Endothelial cell of umbilical vein (primary cell): ENCODE data around the gene CCDC92B. TPM values are rescaled to one million over a fixed set of nuclear protein-coding genes. Genes with fewer than 3 reads are reported as not detected.
A peak's percentile ranks its signal among the peaks of the same experiment; 100 is the strongest.

Experiments
- BruUV-seq: library from RNA; stranded (reverse); fragments of 400-500 nt; replicated peaks from 2 replicates; lab custom pipeline; 2021; lab: Mats Ljungman, UMichigan
- CTCF ChIA-PET: fragments of 300-600, 350-600 bp; sonication (Branson Sonifier 250); formaldehyde crosslinking; loops from one replicate; lab custom pipeline; 2021; ENCODE audit warnings: antibody characterized with exemption, inconsistent platforms; lab: Charles Lee
- POLR2A ChIA-PET: fragments of 300-600, 350-600 bp; sonication (Branson Sonifier 250); formaldehyde crosslinking; loops from one replicate; lab custom pipeline; 2021; ENCODE audit warnings: antibody characterized with exemption, inconsistent platforms; lab: Charles Lee
- DNase-seq: peaks from one replicate; pipeline ENCODE4 v3.0.0-alpha.2; 2011; ENCODE audit warnings: low read depth, low spot score
- FAIRE-seq: peaks from 2 replicates; lab custom pipeline; 2011; peaks lifted over from hg19 to GRCh38; lab: Jason Lieb, UNC
- H2AFZ ChIP-seq: 2 replicates; pipeline ENCODE4 v1.6.0; 2012; ENCODE audit warnings: low read depth, low read length, control low read depth, inconsistent platforms
- H3K27ac ChIP-seq: 2 replicates; pipeline ENCODE4 v1.5.1; 2011; ENCODE audit warnings: low read depth, mild to moderate bottlenecking, control low read depth, low read length, moderate library complexity; ENCODE audit not compliant: insufficient read depth
- H3K27me3 ChIP-seq, 2 experiments: 2 replicates each; pipeline versions ENCODE4 v1.6.0 to v1.6.1; 2011; ENCODE audit warnings: low read length in 2 of 2, mixed read lengths in 1 of 2; ENCODE audit not compliant: control insufficient read depth in 2 of 2, insufficient read depth in 2 of 2
- H3K36me3 ChIP-seq, 2 experiments: 2 replicates in 1 of 2; 3 replicates in 1 of 2; pipeline ENCODE4 v1.5.1; 2011; ENCODE audit warnings: low read length in 2 of 2, mild to moderate bottlenecking in 1 of 2, moderate library complexity in 1 of 2; ENCODE audit not compliant: control insufficient read depth in 2 of 2, insufficient read depth in 2 of 2; ENCODE audit errors: extremely low read depth in 1 of 2
- H3K4me1 ChIP-seq: 3 replicates; pipeline ENCODE4 v1.5.1; 2011; ENCODE audit warnings: mild to moderate bottlenecking, low read length; ENCODE audit not compliant: control insufficient read depth, insufficient read depth; ENCODE audit errors: extremely low read depth
- H3K4me2 ChIP-seq: 2 replicates; pipeline ENCODE4 v1.6.1; 2011; ENCODE audit warnings: low read length, control low read depth, mixed read lengths; ENCODE audit not compliant: insufficient read depth
- H3K4me3 ChIP-seq, 3 experiments: fragments of 200-600 bp in 1 of 3; sonication (generic), shearing (Covaris generic) in 1 of 3; replicated peaks in 1 of 3; 2 replicates each; pipeline ENCODE4 v1.5.1; 2011 to 2016; ENCODE audit warnings: control low read depth in 3 of 3, low read length in 3 of 3, mild to moderate bottlenecking in 2 of 3, inconsistent platforms in 1 of 3, low read depth in 1 of 3, moderate library complexity in 1 of 3; ENCODE audit not compliant: insufficient read depth in 1 of 3
- H3K79me2 ChIP-seq: 2 replicates; pipeline ENCODE4 v1.6.0; 2012; ENCODE audit warnings: low read length, inconsistent platforms; ENCODE audit not compliant: control insufficient read depth, insufficient read depth
- H3K9ac ChIP-seq: replicated peaks from 2 replicates; pipeline ENCODE3; 2011; ENCODE audit warnings: low read length, control low read depth; ENCODE audit not compliant: insufficient read depth; ENCODE audit errors: extremely low read depth
- H3K9me1 ChIP-seq: replicated peaks from 3 replicates; pipeline ENCODE4 v1.6.0; 2011; ENCODE audit warnings: mild to moderate bottlenecking, low read length; ENCODE audit not compliant: control insufficient read depth, insufficient read depth; ENCODE audit errors: extremely low read depth
- H3K9me3 ChIP-seq: replicated peaks from 2 replicates; pipeline ENCODE4 v1.5.1; 2012; ENCODE audit warnings: low read length, inconsistent platforms; ENCODE audit not compliant: control insufficient read depth, insufficient read depth
- H4K20me1 ChIP-seq: replicated peaks from 2 replicates; pipeline ENCODE3; 2011; ENCODE audit warnings: mild to moderate bottlenecking, low read length; ENCODE audit not compliant: control insufficient read depth, insufficient read depth; ENCODE audit errors: extremely low read depth
- EZH2 ChIP-seq: IDR thresholded peaks from 2 replicates; pipeline ENCODE4 v1.6.1; 2012; ENCODE audit warnings: borderline replicate concordance, low read depth, mild to moderate bottlenecking, moderate library complexity, low read length, inconsistent platforms; ENCODE audit not compliant: severe bottlenecking
- FOS ChIP-seq: IDR thresholded peaks from 2 replicates; pipeline ENCODE4 v1.6.1; 2011; ENCODE audit warnings: mild to moderate bottlenecking, low read length, moderate library complexity, borderline replicate concordance; ENCODE audit not compliant: insufficient read depth
- JUN ChIP-seq: IDR thresholded peaks from 2 replicates; pipeline ENCODE4 v1.6.1; 2011; ENCODE audit warnings: borderline replicate concordance, low read depth; ENCODE audit not compliant: insufficient read length, insufficient read depth
- MAX ChIP-seq: IDR thresholded peaks from 2 replicates; pipeline ENCODE4 v1.6.1; 2011; ENCODE audit not compliant: insufficient read depth, insufficient read length
- MYC ChIP-seq: IDR thresholded peaks from one replicate; pipeline ENCODE4 v1.6.1; 2011; ENCODE audit warnings: mild to moderate bottlenecking, low read depth, low read length
- POLR2A ChIP-seq: IDR thresholded peaks from 2 replicates; pipeline ENCODE4 v1.6.1; 2012; ENCODE audit warnings: low read depth, mild to moderate bottlenecking, control low read depth, low read length
- POLR2AphosphoS5 ChIP-seq: IDR thresholded peaks from 2 replicates; pipeline ENCODE4 v1.6.1; 2012; ENCODE audit warnings: low read depth, mild to moderate bottlenecking, control low read depth, low read length, moderate library complexity; ENCODE audit not compliant: insufficient read depth
- dilution Hi-C: fragments of 300-500 bp; cut with MboI; formaldehyde crosslinking; loops from one replicate; pipeline ENCODE4 v1.15.0; 2019; ENCODE audit warnings: low sequenced_read_pairs; ENCODE audit not compliant: extremely low pct_ligation_motif_present
- intact Hi-C: fragments of 100-400 bp; cut with micrococcal nuclease; formaldehyde crosslinking; loops from one replicate; pipeline ENCODE4 v1.10.0; 2022
- polyA plus RNA-seq, 4 experiments: library from polyadenylated mRNA; depleted of rRNA in 3 of 4; stranded (reverse) in 3 of 4; unstranded in 1 of 4; fragments of >200 nt; gene quantifications; 2 replicates each; pipeline versions ENCODE4 v1.2.1 to v1.2.3, GENCODE V29; 2011 to 2012; ENCODE audit warnings: missing spikeins in 1 of 4
- total RNA-seq: library from RNA; stranded (reverse); gene quantifications from 2 replicates; pipeline ENCODE4 v1.2.3, GENCODE V29; 2021
- TF ChIP-seq, protein P1 (sequence below), 2 donors: IDR thresholded peaks; 1 replicate in 1 of 2; 2 replicates in 1 of 2; pipeline ENCODE4 v1.5.1; 2011; ENCODE audit warnings: low read length in 2 of 2, mild to moderate bottlenecking in 2 of 2, moderate library complexity in 2 of 2, control low read depth in 1 of 2, inconsistent platforms in 1 of 2, low read depth in 1 of 2; ENCODE audit not compliant: insufficient read depth in 1 of 2; ENCODE audit errors: extremely low read depth in 1 of 2

Gene CCDC92B
- total and polyA plus RNA-seq, 2 donors (not counting 3 experiments of a cell fraction or from before 2014, with no cell fraction given), result not detected

GRCh38 chr17:2724784-2725164 is 24.7 kb downstream of the CCDC92B start:
- H4K20me1 ChIP-seq, result no peaks in the 10 kb centered on the region
- FAIRE-seq, result no peak
- H3K27ac ChIP-seq, result no peak overlapping the region
- dilution Hi-C loops, result no loop called here
- no peak overlapping the region for H3K4me2 ChIP-seq
- TF ChIP-seq EZH2, result no peak
- TF ChIP-seq, protein P1, sequence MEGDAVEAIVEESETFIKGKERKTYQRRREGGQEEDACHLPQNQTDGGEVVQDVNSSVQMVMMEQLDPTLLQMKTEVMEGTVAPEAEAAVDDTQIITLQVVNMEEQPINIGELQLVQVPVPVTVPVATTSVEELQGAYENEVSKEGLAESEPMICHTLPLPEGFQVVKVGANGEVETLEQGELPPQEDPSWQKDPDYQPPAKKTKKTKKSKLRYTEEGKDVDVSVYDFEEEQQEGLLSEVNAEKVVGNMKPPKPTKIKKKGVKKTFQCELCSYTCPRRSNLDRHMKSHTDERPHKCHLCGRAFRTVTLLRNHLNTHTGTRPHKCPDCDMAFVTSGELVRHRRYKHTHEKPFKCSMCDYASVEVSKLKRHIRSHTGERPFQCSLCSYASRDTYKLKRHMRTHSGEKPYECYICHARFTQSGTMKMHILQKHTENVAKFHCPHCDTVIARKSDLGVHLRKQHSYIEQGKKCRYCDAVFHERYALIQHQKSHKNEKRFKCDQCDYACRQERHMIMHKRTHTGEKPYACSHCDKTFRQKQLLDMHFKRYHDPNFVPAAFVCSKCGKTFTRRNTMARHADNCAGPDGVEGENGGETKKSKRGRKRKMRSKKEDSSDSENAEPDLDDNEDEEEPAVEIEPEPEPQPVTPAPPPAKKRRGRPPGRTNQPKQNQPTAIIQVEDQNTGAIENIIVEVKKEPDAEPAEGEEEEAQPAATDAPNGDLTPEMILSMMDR (IDR thresholded peaks at IDR 0.05; ENCODE audit: extremely low read depth in 1 of 2, insufficient read depth in 1 of 2, low read depth in 1 of 2, low read length in 2 of 2), result peak in 1 of 2 donors; percentile 13
- H3K9me1 ChIP-seq, result no peaks in the 10 kb centered on the region
- no peak overlapping the region for H3K4me3 ChIP-seq
- peak; percentile 19 for DNase-seq
- intact Hi-C loops, result no loop called here
- H3K9me3 ChIP-seq, result no peaks in the 10 kb centered on the region
- no peaks in the 10 kb centered on the region for H3K79me2 ChIP-seq
- CTCF ChIA-PET, result interaction anchor here (1.1 to 1.5 kb wide), 3 partner anchors 12 to 288 kb away, joined by 3 read pairs; no protein-coding TSS in a partner anchor
- H3K27me3 ChIP-seq, result peaks cover 12 to 17% of the 10 kb centered on the region in 2 experiments
- BruUV-seq, result no TSS peak
- H2AFZ ChIP-seq, result peak overlapping the region; percentile 59
- H3K4me1 ChIP-seq, result no peaks in the 10 kb centered on the region
- POLR2A ChIA-PET, result interaction anchor here (0.6 kb wide), 1 partner anchor 9 kb away, joined by 6 read pairs; no protein-coding TSS in a partner anchor
- no peak overlapping the region for H3K9ac ChIP-seq
- H3K36me3 ChIP-seq, result no peaks in the 10 kb centered on the region

DNA sequence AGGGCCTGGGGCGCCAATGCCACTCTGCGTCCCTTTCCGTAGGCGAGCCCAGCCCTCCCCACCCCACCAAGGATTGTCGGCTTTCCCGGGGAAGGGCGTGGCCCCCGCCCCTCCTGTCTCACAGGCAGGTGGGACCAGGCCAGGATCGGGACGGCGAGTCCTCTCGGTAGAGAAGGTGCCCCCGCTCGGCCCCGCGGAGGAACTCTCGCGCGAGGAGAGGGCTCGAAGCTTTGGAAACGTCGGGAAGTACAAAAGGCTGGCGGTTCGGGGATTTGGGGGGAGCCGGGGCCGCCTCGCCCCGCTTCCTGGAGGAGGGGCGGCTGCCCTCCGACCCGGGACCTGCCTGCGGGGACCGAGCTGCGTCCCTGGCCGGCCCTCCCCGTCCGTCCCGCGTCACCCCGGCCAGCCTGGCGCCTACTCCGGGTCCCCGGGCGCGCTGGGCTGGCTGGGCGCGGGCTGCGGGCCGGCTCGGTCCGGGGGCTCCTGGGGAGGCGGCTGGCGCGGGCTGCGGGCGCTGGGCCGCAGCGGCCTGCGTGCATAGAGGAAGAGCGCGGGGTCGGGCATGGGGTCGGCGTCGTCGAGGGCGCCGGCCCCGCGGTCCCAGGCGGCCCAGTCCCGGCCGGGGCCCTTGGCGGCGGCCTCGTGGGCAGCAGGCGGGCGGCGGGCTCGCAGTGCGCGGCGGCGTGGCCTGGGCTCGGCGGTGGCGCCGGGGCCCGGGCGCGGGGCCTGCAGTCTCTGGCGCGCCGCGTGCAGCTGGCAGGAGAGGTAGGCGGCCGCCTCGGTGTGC is 25.3 kb downstream of the CCDC92B start:
- H3K27ac ChIP-seq, result no peak overlapping the region
- DNase-seq, result no peak
- H3K4me1 ChIP-seq, result no peaks in the 10 kb centered on the region
- TF ChIP-seq MAX, result no peak
- TF ChIP-seq, protein P1 (IDR thresholded peaks at IDR 0.05; ENCODE audit: extremely low read depth in 1 of 2, insufficient read depth in 1 of 2, low read depth in 1 of 2, low read length in 2 of 2), result no peak
- TF ChIP-seq JUN, result no peak
- peak; percentile 84 for TF ChIP-seq EZH2
- no peak for TF ChIP-seq POLR2AphosphoS5
- TF ChIP-seq POLR2A, result no peak
- TF ChIP-seq FOS, result no peak
- TF ChIP-seq MYC, result no peak
- intact Hi-C loops (no loop called here), dilution Hi-C loops (no loop called here)
- peak overlapping the region; percentile 59 for H2AFZ ChIP-seq
- no peak overlapping the region for H3K4me3 ChIP-seq
- no peaks in the 10 kb centered on the region for H3K36me3 ChIP-seq
- ChIA-PET CTCF (interaction anchor here (1.1 to 1.5 kb wide), 3 partner anchors 11 to 288 kb away, joined by 3 read pairs; no protein-coding TSS in a partner anchor), POLR2A (interaction anchor here (0.6 kb wide), 1 partner anchor 10 kb away, joined by 6 read pairs; no protein-coding TSS in a partner anchor)
- no peaks in the 10 kb centered on the region for H4K20me1 ChIP-seq
- peaks cover 12 to 17% of the 10 kb centered on the region in 2 experiments for H3K27me3 ChIP-seq
- no peaks in the 10 kb centered on the region for H3K79me2 ChIP-seq
- no peaks in the 10 kb centered on the region for H3K9me3 ChIP-seq
- FAIRE-seq, result no peak
- no TSS peak for BruUV-seq
- H3K9me1 ChIP-seq, result no peaks in the 10 kb centered on the region
- H3K4me2 ChIP-seq, result peak overlapping the region; percentile 31
- H3K9ac ChIP-seq, result no peak overlapping the region
